Neural progenitor cell (in vitro differentiated cells): ENCODE results near the gene CKAP2. TPM values are rescaled to one million over a fixed set of nuclear protein-coding genes. Genes with fewer than 3 reads are reported as not detected.

ENCODE experiments used
- DNase-seq: peaks from one replicate; pipeline ENCODE4 v3.0.0-alpha.2; 2016; ENCODE audit warnings: low spot score
- H2AFZ ChIP-seq: fragments of 200-600 bp; sonication (generic); replicated peaks from 2 replicates; pipeline ENCODE4 v1.6.1; 2016; ENCODE audit warnings: antibody characterized with exemption
- H3F3A ChIP-seq: fragments of 200-600 bp; sonication (generic); 2 replicates; pipeline ENCODE4 v1.6.1; 2016; ENCODE audit warnings: antibody characterized with exemption, low read depth
- H3K27ac ChIP-seq: fragments of 200-600 bp; sonication (generic); 2 replicates; pipeline ENCODE4 v1.5.1; 2016; ENCODE audit warnings: mild to moderate bottlenecking
- H3K27me3 ChIP-seq: fragments of 200-600 bp; sonication (generic); 2 replicates; pipeline ENCODE4 v1.6.1; 2016; ENCODE audit warnings: mild to moderate bottlenecking, moderate library complexity
- H3K36me3 ChIP-seq: fragments of 200-600 bp; sonication (generic); 2 replicates; pipeline ENCODE4 v1.5.1; 2016
- H3K4me1 ChIP-seq: fragments of 200-600 bp; sonication (generic); 2 replicates; pipeline ENCODE4 v1.6.1; 2016; ENCODE audit warnings: mixed run types
- H3K4me2 ChIP-seq: fragments of 200-600 bp; sonication (generic); 2 replicates; pipeline ENCODE4 v1.6.1; 2016
- H3K4me3 ChIP-seq: fragments of 200-600 bp; sonication (generic); 2 replicates; pipeline ENCODE4 v1.5.1; 2016
- H3K79me2 ChIP-seq: fragments of 200-600 bp; sonication (generic); 2 replicates; pipeline ENCODE4 v1.6.1; 2016; ENCODE audit warnings: low read depth
- H3K9ac ChIP-seq: fragments of 200-600 bp; sonication (generic); 2 replicates; pipeline ENCODE4 v1.6.1; 2016
- H3K9me3 ChIP-seq: fragments of 200-600 bp; sonication (generic); 2 replicates; pipeline ENCODE4 v1.5.1; 2016; ENCODE audit warnings: low read depth
- H4K20me1 ChIP-seq: fragments of 200-600 bp; sonication (generic); 2 replicates; pipeline ENCODE4 v1.6.1; 2016; ENCODE audit warnings: low read depth
- H3K27ac Mint-ChIP-seq: 3 replicates; pipeline ENCODE4 v1.8.0; 2021; ENCODE audit warnings: mixed read lengths
- H3K27me3 Mint-ChIP-seq: 2 replicates; pipeline ENCODE4 v1.8.0; 2022; ENCODE audit warnings: low read depth, mild to moderate bottlenecking, inconsistent platforms, moderate library complexity, mixed read lengths; ENCODE audit not compliant: insufficient read depth
- H3K36me3 Mint-ChIP-seq: 3 replicates; pipeline ENCODE4 v1.8.0; 2021; ENCODE audit warnings: mixed read lengths
- H3K4me1 Mint-ChIP-seq: 3 replicates; pipeline ENCODE4 v1.8.0; 2021; ENCODE audit warnings: mixed read lengths
- H3K4me3 Mint-ChIP-seq: 3 replicates; pipeline ENCODE4 v1.8.0; 2021; ENCODE audit warnings: mild to moderate bottlenecking, moderate library complexity, mixed read lengths
- H3K9me3 Mint-ChIP-seq: 3 replicates; pipeline ENCODE4 v1.8.0; 2020; ENCODE audit warnings: mixed read lengths
- EZH2 ChIP-seq: fragments of 200-600 bp; sonication (generic); IDR thresholded peaks from 2 replicates; pipeline ENCODE4 v1.6.1; 2017; ENCODE audit warnings: antibody characterized with exemption, mild to moderate bottlenecking, moderate library complexity
- EZH2phosphoT487 ChIP-seq: fragments of 200-600 bp; sonication (generic); IDR thresholded peaks from 2 replicates; pipeline ENCODE4 v1.6.1; 2017; ENCODE audit warnings: antibody characterized with exemption
- total RNA-seq: library from RNA; depleted of rRNA; stranded (reverse); fragments of >200 nt; gene quantifications from 2 replicates; pipeline ENCODE4 v1.2.3, GENCODE V29; 2015; ENCODE audit warnings: low replicate concordance
- TF ChIP-seq, protein P1 (sequence below): fragments of 200-600 bp; sonication (generic); IDR thresholded peaks from 2 replicates; pipeline ENCODE4 v1.5.1; 2017; ENCODE audit warnings: antibody characterized with exemption, mild to moderate bottlenecking

Gene CKAP2
- total RNA-seq, 1 donor from 2014 or later = 224 TPM

DNA sequence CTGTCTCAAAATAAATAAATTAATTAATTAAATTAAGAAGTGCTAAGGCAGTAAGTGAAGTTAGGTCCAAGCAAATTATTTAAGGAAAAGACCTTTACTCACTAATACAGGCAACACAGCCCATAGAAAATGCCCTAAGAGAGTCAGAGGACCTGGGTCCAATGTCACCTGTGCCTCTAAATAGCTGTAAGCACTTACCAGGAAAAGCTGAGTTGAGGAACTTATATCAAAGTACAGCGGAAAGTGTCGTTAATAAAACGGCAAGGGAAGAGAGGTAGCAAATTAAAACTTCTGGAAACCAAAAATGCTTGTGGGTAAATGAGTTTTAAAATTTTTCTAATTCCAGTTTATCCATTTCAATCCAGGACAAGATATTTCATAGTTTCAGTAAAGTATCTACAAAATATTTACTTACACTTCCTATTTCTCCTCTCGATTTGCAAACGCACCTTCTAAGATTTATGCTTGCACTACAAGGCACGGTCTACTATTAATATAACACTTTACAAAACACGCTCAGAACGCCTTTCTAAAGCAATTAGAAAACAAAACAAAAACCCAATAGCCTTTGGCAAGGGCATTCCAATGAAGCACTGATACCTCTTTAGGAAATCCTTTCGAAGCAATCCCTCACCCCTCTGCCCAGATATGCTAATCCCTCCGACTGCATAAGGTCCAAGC is 5.8 kb upstream of the CKAP2 start:
- Histone ChIP-seq H3K36me3 (peaks cover 6% of the 10 kb centered on the region), H3K27me3 (no peaks in the 10 kb centered on the region), H2AFZ (peak overlapping the region; percentile 87), H3K79me2 (peaks cover 49% of the 10 kb centered on the region), H3K4me2 (peak overlapping the region; percentile 86), H3K9me3 (no peaks in the 10 kb centered on the region), H3K9ac (peak overlapping the region; percentile 60), H3K4me1 (peaks cover 22% of the 10 kb centered on the region), H4K20me1 (peaks cover 25% of the 10 kb centered on the region), H3K4me3 (peak overlapping the region; percentile 78), H3K27ac (no peak overlapping the region), H3F3A (peaks cover 8% of the 10 kb centered on the region)
- peaks cover 20% of the 10 kb centered on the region for H3K4me1 Mint-ChIP-seq
- H3K27ac Mint-ChIP-seq = peak overlapping the region; percentile 86
- H3K27me3 Mint-ChIP-seq = no peaks in the 10 kb centered on the region
- DNase-seq = no peak
- H3K36me3 Mint-ChIP-seq = peaks cover 12% of the 10 kb centered on the region
- TF ChIP-seq EZH2 = no peak
- TF ChIP-seq, protein P1, sequence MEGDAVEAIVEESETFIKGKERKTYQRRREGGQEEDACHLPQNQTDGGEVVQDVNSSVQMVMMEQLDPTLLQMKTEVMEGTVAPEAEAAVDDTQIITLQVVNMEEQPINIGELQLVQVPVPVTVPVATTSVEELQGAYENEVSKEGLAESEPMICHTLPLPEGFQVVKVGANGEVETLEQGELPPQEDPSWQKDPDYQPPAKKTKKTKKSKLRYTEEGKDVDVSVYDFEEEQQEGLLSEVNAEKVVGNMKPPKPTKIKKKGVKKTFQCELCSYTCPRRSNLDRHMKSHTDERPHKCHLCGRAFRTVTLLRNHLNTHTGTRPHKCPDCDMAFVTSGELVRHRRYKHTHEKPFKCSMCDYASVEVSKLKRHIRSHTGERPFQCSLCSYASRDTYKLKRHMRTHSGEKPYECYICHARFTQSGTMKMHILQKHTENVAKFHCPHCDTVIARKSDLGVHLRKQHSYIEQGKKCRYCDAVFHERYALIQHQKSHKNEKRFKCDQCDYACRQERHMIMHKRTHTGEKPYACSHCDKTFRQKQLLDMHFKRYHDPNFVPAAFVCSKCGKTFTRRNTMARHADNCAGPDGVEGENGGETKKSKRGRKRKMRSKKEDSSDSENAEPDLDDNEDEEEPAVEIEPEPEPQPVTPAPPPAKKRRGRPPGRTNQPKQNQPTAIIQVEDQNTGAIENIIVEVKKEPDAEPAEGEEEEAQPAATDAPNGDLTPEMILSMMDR = no peak
- no peak for TF ChIP-seq EZH2phosphoT487
- H3K9me3 Mint-ChIP-seq = no peaks in the 10 kb centered on the region
- peak overlapping the region; percentile 97 for H3K4me3 Mint-ChIP-seq

DNA sequence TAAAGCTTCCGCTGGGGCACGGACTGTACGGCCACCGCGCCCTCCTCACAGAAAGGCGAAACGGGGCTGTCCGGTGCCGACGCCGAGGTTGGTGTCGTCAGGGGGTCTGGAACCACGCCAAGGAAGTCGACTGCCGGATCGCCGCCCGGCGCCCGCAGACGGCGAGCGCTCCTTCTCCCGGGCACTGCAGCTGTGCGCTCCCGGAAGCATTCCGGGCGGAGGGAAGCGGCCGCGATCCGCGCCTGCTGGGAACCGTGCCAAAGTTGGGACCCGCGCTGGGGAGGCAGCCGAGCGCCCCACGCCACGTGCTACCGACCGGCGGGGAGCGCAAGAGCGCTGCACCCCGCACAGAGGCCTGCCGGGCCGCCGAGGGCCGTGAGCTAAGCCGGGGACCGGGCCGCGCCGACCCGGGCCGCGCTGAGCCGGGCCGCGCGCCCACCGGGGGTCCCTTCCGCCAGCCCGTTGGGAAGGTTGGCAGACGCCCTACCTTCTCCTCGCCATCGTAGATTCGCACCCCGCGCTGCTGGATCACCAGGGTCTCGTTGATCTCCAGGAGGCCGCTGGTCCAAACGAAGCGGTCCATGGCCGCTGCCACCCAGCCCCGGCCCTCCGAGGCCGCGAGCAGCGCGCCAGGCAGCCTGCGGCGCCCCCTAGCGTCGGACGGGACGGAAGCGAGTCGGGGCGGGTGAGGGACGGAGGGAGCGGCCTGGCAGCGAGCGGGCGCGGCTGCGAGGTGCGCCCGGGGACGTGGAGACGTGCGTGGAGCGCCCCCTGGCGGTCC is 5.1 kb upstream of the CKAP2 start, which contains the start of gene VPS36:
Gene VPS36, minus strand, starts transcription at position 623 of the 781 bp plus-strand sequence. Its CDS starts 40 bp downstream, at position 583.
- peak within 1 kb of the TSS; percentile 93 for H3K27ac Mint-ChIP-seq

DNA sequence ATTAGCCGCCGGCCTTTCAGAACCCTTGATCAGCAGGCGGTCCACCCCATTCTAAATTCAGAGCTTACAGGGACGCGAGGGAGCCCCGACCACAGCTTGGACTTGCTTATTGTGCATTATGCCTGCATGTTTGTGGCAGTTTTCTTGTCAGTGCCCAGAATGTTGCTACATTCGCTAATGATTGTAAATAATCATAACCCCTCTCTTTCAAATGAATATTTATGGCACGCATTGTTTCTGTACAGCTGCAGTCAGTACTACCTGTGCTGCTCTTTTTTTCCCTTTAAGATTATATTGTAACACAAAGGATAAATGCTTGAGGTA is 4.5 kb upstream of the CKAP2 start:
- TF ChIP-seq EZH2 (no peak), EZH2phosphoT487 (no peak)
- TF ChIP-seq, protein P1 = no peak
- peak overlapping the region; percentile 78 for H3K4me3 ChIP-seq
- peaks cover 8% of the 10 kb centered on the region for H3K36me3 Mint-ChIP-seq
- no peak overlapping the region for H3K9ac ChIP-seq
- H3K9me3 ChIP-seq = no peaks in the 10 kb centered on the region
- no peaks in the 10 kb centered on the region for H3K9me3 Mint-ChIP-seq
- H3K4me1 ChIP-seq = peaks cover 22% of the 10 kb centered on the region
- no peaks in the 10 kb centered on the region for H3K36me3 ChIP-seq
- H3K27ac Mint-ChIP-seq = peak overlapping the region; percentile 93
- H2AFZ ChIP-seq = peak overlapping the region; percentile 87
- peak overlapping the region; percentile 86 for H3K4me3 Mint-ChIP-seq
- H3K27ac ChIP-seq = no peak overlapping the region
- no peaks in the 10 kb centered on the region for H3K27me3 Mint-ChIP-seq
- no peak for DNase-seq
- H3K4me1 Mint-ChIP-seq = peaks cover 25% of the 10 kb centered on the region
- peaks cover 25% of the 10 kb centered on the region for H4K20me1 ChIP-seq
- H3K27me3 ChIP-seq = no peaks in the 10 kb centered on the region
- H3F3A ChIP-seq = peaks cover 13% of the 10 kb centered on the region
- H3K4me2 ChIP-seq = peak overlapping the region; percentile 59
- H3K79me2 ChIP-seq = peaks cover 44% of the 10 kb centered on the region

More for the DNA sequence above, 5.1 kb upstream of the CKAP2 start, which contains the start of gene VPS36:
- H3K9me3 Mint-ChIP-seq = no peaks in the 10 kb centered on the region
- no peaks in the 10 kb centered on the region for H3K27me3 ChIP-seq
- peak within 1 kb of the TSS; percentile 60 for H3K9ac ChIP-seq
- no peaks in the 10 kb centered on the region for H3K9me3 ChIP-seq
- no peaks in the 10 kb centered on the region for H3K36me3 ChIP-seq
- H3F3A ChIP-seq = peaks cover 13% of the 10 kb centered on the region
- H3K27me3 Mint-ChIP-seq = no peaks in the 10 kb centered on the region
- H3K4me3 ChIP-seq = peak within 1 kb of the TSS; percentile 78
- peak within 1 kb of the TSS; percentile 97 for H3K4me3 Mint-ChIP-seq
- peaks cover 22% of the 10 kb centered on the region for H3K4me1 ChIP-seq
- peaks cover 42% of the 10 kb centered on the region for H3K79me2 ChIP-seq
- peak within 1 kb of the TSS; percentile 87 for H2AFZ ChIP-seq
- TF ChIP-seq, protein P1 = peak; percentile 96
- TF ChIP-seq EZH2 (peak; percentile 18), EZH2phosphoT487 (no peak)
- H3K36me3 Mint-ChIP-seq = peaks cover 8% of the 10 kb centered on the region
- no peak within 1 kb of the TSS for H3K27ac ChIP-seq
- DNase-seq = peak; percentile 98
- peaks cover 25% of the 10 kb centered on the region for H3K4me1 Mint-ChIP-seq
- peak within 1 kb of the TSS; percentile 86 for H3K4me2 ChIP-seq
- peaks cover 25% of the 10 kb centered on the region for H4K20me1 ChIP-seq
